HUES6 (cell line): ENCODE results near the gene PSMD13.

Source experiments
- H3K27ac ChIP-seq: 2 replicates; pipeline ENCODE4 v1.7.0; 2013; ENCODE audit warnings: low read depth, mild to moderate bottlenecking, low read length, inconsistent platforms
- H3K27me3 ChIP-seq: 2 replicates; pipeline ENCODE4 v1.6.1; 2013; ENCODE audit warnings: low read length; ENCODE audit not compliant: control insufficient read depth, insufficient read depth
- H3K36me3 ChIP-seq: 2 replicates; pipeline ENCODE4 v1.6.1; 2013; ENCODE audit warnings: low read length; ENCODE audit not compliant: control insufficient read depth, insufficient read depth
- H3K4me1 ChIP-seq: 2 replicates; pipeline ENCODE4 v1.6.1; 2013; ENCODE audit warnings: low read length; ENCODE audit not compliant: control insufficient read depth, insufficient read depth
- H3K4me3 ChIP-seq: 2 replicates; pipeline ENCODE4 v1.5.1; 2013; ENCODE audit warnings: low read depth, low read length
- H3K9ac ChIP-seq: one replicate; pipeline ENCODE4 v1.6.1; 2013; ENCODE audit warnings: mild to moderate bottlenecking, low read length
- H3K9me3 ChIP-seq: 2 replicates; pipeline ENCODE4 v1.6.1; 2013; ENCODE audit warnings: low read depth, low read length; ENCODE audit not compliant: control insufficient read depth, insufficient read depth

Gene PSMD13

DNA sequence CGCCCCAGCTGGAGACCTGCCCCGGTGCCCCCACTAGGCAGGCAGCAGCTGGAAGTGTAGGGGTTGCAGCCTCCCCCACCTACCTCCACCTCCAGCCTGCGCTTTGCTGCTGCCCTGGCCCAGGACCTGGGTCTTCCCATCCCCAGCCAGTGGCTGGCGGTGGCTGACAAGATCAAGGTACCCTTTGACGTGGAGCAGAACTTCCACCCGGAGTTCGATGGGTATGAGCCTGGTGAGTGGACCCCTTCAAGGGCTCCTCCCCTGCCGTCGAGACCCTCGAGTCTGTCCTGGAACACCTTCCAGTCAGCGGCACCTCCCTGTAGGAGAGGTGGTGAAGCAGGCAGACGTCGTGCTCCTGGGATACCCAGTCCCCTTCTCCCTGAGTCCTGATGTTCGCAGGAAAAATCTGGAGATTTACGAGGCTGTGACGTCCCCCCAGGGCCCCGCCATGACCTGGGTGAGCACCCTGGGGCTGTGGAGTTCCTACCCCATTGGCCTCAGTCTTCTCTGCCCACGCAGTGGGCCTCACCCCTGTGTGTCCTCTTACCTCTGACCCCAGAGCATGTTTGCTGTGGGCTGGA is 56.6 kb downstream of the PSMD13 start:
- peaks cover 31% of the 10 kb centered on the region for H3K36me3 ChIP-seq
- H3K27ac ChIP-seq = no peak overlapping the region
- no peak overlapping the region for H3K9ac ChIP-seq
- H3K27me3 ChIP-seq = peaks cover 3% of the 10 kb centered on the region
- peaks cover 33% of the 10 kb centered on the region for H3K4me1 ChIP-seq
- H3K9me3 ChIP-seq = no peaks in the 10 kb centered on the region
- no peak overlapping the region for H3K4me3 ChIP-seq

- H3K4me1 ChIP-seq = peaks cover 34% of the 10 kb centered on the region
- H3K27me3 ChIP-seq = no peaks in the 10 kb centered on the region
- H3K36me3 ChIP-seq = peaks cover 31% of the 10 kb centered on the region
- H3K27ac ChIP-seq = no peak overlapping the region
- no peak overlapping the region for H3K4me3 ChIP-seq
- no peaks in the 10 kb centered on the region for H3K9me3 ChIP-seq
- H3K9ac ChIP-seq = no peak overlapping the region
Observed at GRCh38 chr11:293852-294661, 57.3 kb downstream of the PSMD13 start.

- H3K27me3 ChIP-seq = no peaks in the 10 kb centered on the region
- H3K4me3 ChIP-seq = no peak overlapping the region
- peaks cover 31% of the 10 kb centered on the region for H3K36me3 ChIP-seq
- no peak overlapping the region for H3K27ac ChIP-seq
- no peak overlapping the region for H3K9ac ChIP-seq
- H3K4me1 ChIP-seq = peaks cover 30% of the 10 kb centered on the region
- no peaks in the 10 kb centered on the region for H3K9me3 ChIP-seq
Observed at GRCh38 chr11:294780-295179, 58.0 kb downstream of the PSMD13 start.

- Histone ChIP-seq H3K27me3 (no peaks in the 10 kb centered on the region), H3K4me1 (peaks cover 30% of the 10 kb centered on the region), H3K9me3 (no peaks in the 10 kb centered on the region), H3K4me3 (no peak overlapping the region), H3K9ac (no peak overlapping the region), H3K27ac (no peak overlapping the region), H3K36me3 (peaks cover 31% of the 10 kb centered on the region)
Observed at GRCh38 chr11:295351-296170, 58.8 kb downstream of the PSMD13 start.

GRCh38 chr11:296171-297050 is 59.6 kb downstream of the PSMD13 start:
- H3K27ac ChIP-seq = no peak overlapping the region
- H3K4me3 ChIP-seq = no peak overlapping the region
- no peaks in the 10 kb centered on the region for H3K9me3 ChIP-seq
- peaks cover 28% of the 10 kb centered on the region for H3K4me1 ChIP-seq
- peaks cover 31% of the 10 kb centered on the region for H3K36me3 ChIP-seq
- H3K27me3 ChIP-seq = no peaks in the 10 kb centered on the region
- no peak overlapping the region for H3K9ac ChIP-seq

DNA sequence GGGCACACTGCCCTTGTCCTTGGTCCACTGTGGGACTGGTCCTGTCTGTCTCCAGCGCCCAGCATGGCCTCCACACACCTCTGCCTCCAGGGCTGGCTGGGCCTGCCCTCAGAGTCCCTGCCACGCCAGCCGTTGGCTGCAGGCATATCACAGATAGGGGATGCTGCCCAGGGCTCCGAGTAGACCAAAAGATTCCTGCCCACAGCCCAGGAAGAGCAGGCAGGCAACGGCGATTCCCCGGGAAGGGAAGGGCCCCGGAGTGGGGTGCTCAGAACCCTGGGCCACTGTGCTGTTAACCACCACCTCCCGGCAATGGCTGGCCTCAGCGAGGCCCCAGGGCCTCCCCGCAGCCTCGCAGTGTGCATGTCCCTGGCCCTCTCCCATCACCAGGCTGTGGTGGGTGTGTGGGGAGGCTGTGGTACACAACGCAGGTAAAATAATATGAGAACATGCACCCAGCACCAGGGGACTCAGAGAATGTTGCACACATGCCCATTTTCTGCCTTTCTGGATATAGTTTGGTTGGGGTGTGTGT is 60.3 kb downstream of the PSMD13 start:
- Histone ChIP-seq H3K27ac (no peak overlapping the region), H3K4me1 (peaks cover 24% of the 10 kb centered on the region), H3K36me3 (peaks cover 31% of the 10 kb centered on the region), H3K9ac (no peak overlapping the region), H3K27me3 (no peaks in the 10 kb centered on the region), H3K9me3 (no peaks in the 10 kb centered on the region), H3K4me3 (no peak overlapping the region)

- no peak overlapping the region for H3K9ac ChIP-seq
- no peak overlapping the region for H3K4me3 ChIP-seq
- H3K36me3 ChIP-seq = peaks cover 26% of the 10 kb centered on the region
- H3K27me3 ChIP-seq = no peaks in the 10 kb centered on the region
- peaks cover 24% of the 10 kb centered on the region for H3K4me1 ChIP-seq
- peak overlapping the region; percentile 18; the same call in 1 of the 2 replicates for H3K27ac ChIP-seq
- H3K9me3 ChIP-seq = no peaks in the 10 kb centered on the region
Observed at GRCh38 chr11:297586-298405, 61.0 kb downstream of the PSMD13 start.

DNA sequence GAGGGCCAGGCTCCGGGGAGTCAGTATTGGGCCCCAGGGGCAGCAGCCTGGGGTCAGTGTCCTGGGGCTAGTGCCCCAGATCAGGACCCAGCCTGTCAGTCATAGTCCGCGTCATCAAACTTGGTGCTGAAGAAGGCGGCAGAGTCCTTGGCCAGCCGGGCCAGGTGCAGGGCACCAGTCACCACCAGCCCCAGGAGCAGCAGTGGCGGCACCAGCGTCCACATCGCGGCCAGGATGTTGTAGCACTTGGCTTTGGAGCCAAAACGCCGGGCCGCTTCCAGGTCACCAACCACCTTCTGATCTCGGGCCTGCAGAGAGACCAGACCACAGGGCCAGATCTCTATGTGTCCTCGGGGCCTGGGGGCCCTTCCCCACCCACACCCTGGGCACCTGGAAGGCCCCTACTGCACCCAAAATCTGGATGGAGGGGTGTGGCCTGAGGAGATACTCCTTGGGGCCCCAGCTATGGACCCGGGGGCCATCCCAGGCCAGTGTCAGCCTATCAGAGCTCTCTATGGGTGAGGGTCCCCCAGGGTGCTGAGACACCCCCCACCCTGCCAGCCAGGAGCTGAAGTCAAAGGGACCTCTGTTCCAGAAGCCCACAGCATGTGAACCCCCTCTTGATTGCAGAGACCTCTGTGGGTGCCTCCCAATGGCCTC is 61.8 kb downstream of the PSMD13 start:
- no peak overlapping the region for H3K4me3 ChIP-seq

DNA sequence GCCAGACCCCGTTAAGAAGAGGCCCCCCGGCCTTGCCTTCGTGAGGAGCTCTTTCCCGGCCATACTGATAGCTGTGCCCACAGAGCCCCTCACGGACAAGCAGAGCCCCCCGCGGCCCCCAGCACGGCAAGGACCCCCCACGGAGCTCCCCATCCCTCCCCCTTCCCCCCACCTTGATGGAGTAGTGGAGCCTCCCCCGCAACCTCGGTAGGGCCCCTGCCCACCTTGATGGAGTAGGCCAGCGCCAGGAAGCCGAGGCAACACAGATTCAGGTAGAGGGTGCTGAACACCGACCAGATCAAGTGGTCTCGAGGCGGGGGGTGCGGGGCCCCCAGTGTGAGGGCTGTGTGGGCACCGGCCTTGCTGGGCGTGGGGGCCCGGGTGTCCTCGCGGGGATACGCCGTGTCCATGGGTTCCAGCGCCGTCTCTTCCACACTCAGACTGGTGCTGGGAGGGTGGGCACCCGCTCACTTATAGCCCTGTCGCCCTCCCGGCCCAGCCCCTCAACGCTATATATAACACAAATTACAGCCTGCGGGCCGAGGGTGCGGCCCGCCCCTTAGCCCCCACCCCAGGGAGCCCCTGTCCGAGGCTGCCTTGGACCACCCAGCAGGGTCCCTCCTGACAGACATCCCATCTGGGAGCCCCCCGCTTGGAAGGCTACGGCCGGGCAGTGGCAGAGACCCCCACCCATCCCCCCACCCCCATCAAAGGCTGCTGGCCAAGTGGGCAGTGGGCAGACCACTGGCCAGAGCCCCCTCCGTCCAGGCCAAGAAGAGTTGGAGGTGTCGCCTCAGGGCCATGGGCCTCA is 62.5 kb downstream of the PSMD13 start, which contains the start of gene IFITM5:
IFITM5 (minus strand) TSS at position 446 of the 811 bp plus-strand sequence; CDS start at position 410, 36 bp downstream.
- Histone ChIP-seq H3K36me3 (peaks cover 11% of the 10 kb centered on the region), H3K4me1 (peaks cover 26% of the 10 kb centered on the region), H3K9ac (no peak within 1 kb of the TSS), H3K4me3 (no peak within 1 kb of the TSS), H3K9me3 (no peaks in the 10 kb centered on the region), H3K27me3 (no peaks in the 10 kb centered on the region), H3K27ac (peak within 1 kb of the TSS; percentile 18; the same call in 1 of the 2 replicates)

More for the DNA sequence above, 61.8 kb downstream of the PSMD13 start:
- H3K36me3 ChIP-seq = peaks cover 19% of the 10 kb centered on the region
- H3K27me3 ChIP-seq = no peaks in the 10 kb centered on the region
- H3K27ac ChIP-seq = peak overlapping the region; percentile 18; the same call in 1 of the 2 replicates
- H3K9ac ChIP-seq = no peak overlapping the region
- peaks cover 24% of the 10 kb centered on the region for H3K4me1 ChIP-seq
- no peaks in the 10 kb centered on the region for H3K9me3 ChIP-seq
